T-cell (primary cell): Measurements from ENCODE around the gene RAB6D. TPM values are rescaled to one million over a fixed set of nuclear protein-coding genes. Genes with fewer than 3 reads are reported as not detected.
"Not testable (repeated sequence)": the region's sequence is repeated elsewhere in the genome, so short reads cannot be mapped to it uniquely, and the experiment has no call there.

ENCODE experiments used
- ATAC-seq, 4 experiments: fragments of 200-7000 bp in 3 of 4; fragments of 150-1000 bp in 1 of 4; cut with Tn5 transposase; replicated peaks in 1 of 4; 1 replicate in 3 of 4; 2 replicates in 1 of 4; pipeline ENCODE4 v1.10.0; 2021; ENCODE audit warnings: moderate library complexity in 3 of 4, mild to moderate bottlenecking in 2 of 4, moderate number of reproducible peaks in 1 of 4
- CTCF ChIA-PET, 2 donors: fragments of 300-600 bp; sonication (Branson Sonifier 250); formaldehyde crosslinking; loops; one replicate each; lab custom pipeline; 2022; ENCODE audit warnings: antibody characterized with exemption in 2 of 2; lab: Charles Lee
- POLR2A ChIA-PET, 2 donors: fragments of 300-600 bp; sonication (Branson Sonifier 250); formaldehyde crosslinking; loops; one replicate each; lab custom pipeline; 2022; ENCODE audit warnings: antibody characterized with exemption in 2 of 2; lab: Charles Lee
- DNase-seq, 35 experiments: peaks; one replicate each; pipeline versions ENCODE4 v3.0.0 to v3.0.0-alpha.2; 2013 to 2023
- H3K27ac ChIP-seq: one replicate; pipeline ENCODE4 v1.5.1; 2013; ENCODE audit warnings: low read length
- H3K27me3 ChIP-seq, 2 experiments: replicated peaks in 1 of 2; 1 replicate in 1 of 2; 2 replicates in 1 of 2; pipeline versions ENCODE4 v1.6.1 to v1.7.0; 2013; ENCODE audit warnings: low read length in 1 of 2, mixed read lengths in 1 of 2; ENCODE audit not compliant: control insufficient read depth in 2 of 2, insufficient read depth in 2 of 2; ENCODE audit errors: extremely low read depth in 1 of 2
- H3K36me3 ChIP-seq, 2 donors: 1 replicate in 1 of 2; 2 replicates in 1 of 2; pipeline versions ENCODE4 v1.6.1 to v1.7.0; 2013; ENCODE audit warnings: low read length in 1 of 2; ENCODE audit not compliant: control insufficient read depth in 2 of 2, insufficient read depth in 1 of 2; ENCODE audit errors: extremely low read depth in 1 of 2
- H3K4me1 ChIP-seq, 2 experiments: 1 replicate in 1 of 2; 2 replicates in 1 of 2; pipeline versions ENCODE4 v1.6.1 to v1.7.0; 2013; ENCODE audit warnings: low read length in 2 of 2, mixed read lengths in 1 of 2; ENCODE audit not compliant: insufficient read depth in 2 of 2, control insufficient read depth in 1 of 2; ENCODE audit errors: extremely low read depth in 1 of 2
- H3K4me3 ChIP-seq, 2 donors: 1 replicate in 1 of 2; 2 replicates in 1 of 2; pipeline versions ENCODE4 v1.5.1 to v1.7.0; 2013; ENCODE audit warnings: mild to moderate bottlenecking in 2 of 2, low read length in 1 of 2, moderate library complexity in 1 of 2; ENCODE audit not compliant: control insufficient read depth in 1 of 2; ENCODE audit errors: extremely low read depth in 1 of 2
- H3K9me3 ChIP-seq: 2 replicates; pipeline ENCODE4 v1.7.0; 2013
- H3K27ac Mint-ChIP-seq, 2 donors: one replicate each; pipeline ENCODE4 v1.8.0; 2020 to 2021; ENCODE audit warnings: mild to moderate bottlenecking in 2 of 2, mixed read lengths in 2 of 2
- H3K27me3 Mint-ChIP-seq, 2 donors: one replicate each; pipeline ENCODE4 v1.8.0; 2021 to 2022; ENCODE audit warnings: mixed read lengths in 2 of 2
- H3K36me3 Mint-ChIP-seq: one replicate; pipeline ENCODE4 v1.8.0; 2021; ENCODE audit warnings: mixed read lengths
- H3K4me1 Mint-ChIP-seq, 3 donors: one replicate each; pipeline ENCODE4 v1.8.0; 2020 to 2022; ENCODE audit warnings: mixed read lengths in 3 of 3, mild to moderate bottlenecking in 1 of 3
- H3K4me3 Mint-ChIP-seq, 3 donors: one replicate each; pipeline ENCODE4 v1.8.0; 2020 to 2022; ENCODE audit warnings: mild to moderate bottlenecking in 3 of 3, mixed read lengths in 3 of 3, moderate library complexity in 3 of 3
- H3K9me3 Mint-ChIP-seq, 3 donors: one replicate each; pipeline ENCODE4 v1.8.0; 2020 to 2022; ENCODE audit warnings: mixed read lengths in 3 of 3
- WGBS: methylation state at CpG from one replicate; pipeline ENCODE4 v1.1.5; 2013; ENCODE audit warnings: missing lambda C conversion rate; ENCODE audit not compliant: insufficient coverage; 5-methylcytosine and 5-hydroxymethylcytosine counted together
- total RNA-seq, 35 experiments: library from RNA in 6 of 35; stranded (reverse) in 6 of 35; fragments of 120-200 nt in 1 of 35; gene quantifications; one replicate each; pipeline versions ENCODE4 v1.2.1 to v1.2.4 and lab custom pipeline; 2013 to 2026

Gene RAB6D
- total RNA-seq, 5 donors from 2014 or later (not counting 1 experiment from before 2014, with no cell fraction given) = not detected

DNA sequence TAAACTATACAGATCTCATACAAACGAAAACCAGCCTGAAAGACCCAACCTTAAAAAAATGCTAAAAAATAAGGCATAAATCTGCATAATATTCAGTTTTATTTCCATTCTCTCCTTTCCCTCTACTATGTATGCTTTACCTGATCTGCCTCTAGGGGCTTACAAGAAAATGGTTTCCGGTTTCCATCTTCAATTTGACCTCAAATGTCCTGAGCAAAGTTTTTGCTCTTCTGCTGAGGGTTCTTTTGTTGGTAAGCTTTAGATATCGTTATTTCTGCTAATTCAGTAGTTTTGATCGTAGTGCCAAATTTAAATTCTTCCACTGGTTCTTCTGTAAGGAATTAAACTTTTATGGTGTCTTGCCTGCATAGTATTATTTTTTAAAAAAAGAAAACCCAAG, 2.2 kb downstream of the RAB6D start:
- H3K27me3 ChIP-seq = peaks cover 2 to 15% of the 10 kb centered on the region in 2 experiments
- H3K9me3 Mint-ChIP-seq, CTCF ChIA-PET, H3K4me1 ChIP-seq, H3K4me3 ChIP-seq, H3K4me3 Mint-ChIP-seq, H3K27ac Mint-ChIP-seq, ATAC-seq, H3K36me3 Mint-ChIP-seq, H3K27ac ChIP-seq, POLR2A ChIA-PET, H3K9me3 ChIP-seq, H3K36me3 ChIP-seq, DNase-seq: not testable (repeated sequence)
- H3K4me1 Mint-ChIP-seq = peaks cover 8 to 14% (median 11%) of the 10 kb centered on the region in 3 donors
- H3K27me3 Mint-ChIP-seq = peaks cover 41 to 46% of the 10 kb centered on the region in 2 donors
- WGBS = no CpG with 5 or more reads among the region's 4 CpGs

DNA sequence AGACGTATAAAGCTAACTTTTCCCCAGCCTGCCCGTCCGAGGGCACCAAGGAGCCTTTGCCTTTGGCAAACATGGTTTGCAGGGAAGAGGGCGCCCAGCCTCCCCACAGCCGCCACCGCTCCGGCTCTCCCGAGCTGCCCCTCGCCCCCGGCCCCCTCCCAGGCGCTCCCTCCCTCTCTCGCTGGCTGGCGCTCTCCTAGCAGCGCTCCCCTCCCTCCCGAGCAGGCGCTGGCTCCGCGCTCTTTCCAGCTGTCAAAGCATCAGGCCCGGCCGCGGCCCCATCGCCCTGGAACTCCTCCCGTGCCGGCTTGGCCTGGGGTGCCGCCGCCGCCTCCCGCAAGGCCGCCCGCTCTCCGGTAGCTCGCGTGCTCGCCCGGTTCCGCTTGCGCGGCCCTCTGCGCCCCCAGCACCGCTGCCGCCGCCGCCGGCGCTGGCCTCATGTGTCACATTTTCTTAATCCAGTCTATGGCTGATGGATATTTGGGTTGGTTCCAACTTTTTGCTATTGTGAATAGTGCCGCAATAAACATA, 10.7 kb downstream of the RAB6D start:
- POLR2A ChIA-PET, ATAC-seq, H3K27ac Mint-ChIP-seq, H3K4me3 ChIP-seq, H3K9me3 Mint-ChIP-seq, H3K4me3 Mint-ChIP-seq, H3K4me1 Mint-ChIP-seq, DNase-seq, CTCF ChIA-PET, H3K9me3 ChIP-seq, H3K36me3 ChIP-seq, H3K4me1 ChIP-seq, H3K36me3 Mint-ChIP-seq, H3K27ac ChIP-seq: not testable (repeated sequence)
- H3K27me3 Mint-ChIP-seq = peaks cover 43 to 49% of the 10 kb centered on the region in 2 donors
- peaks cover 2 to 13% of the 10 kb centered on the region in 2 experiments for H3K27me3 ChIP-seq
- no CpG with 5 or more reads among the region's 46 CpGs for whole genome bisulfite sequencing

DNA sequence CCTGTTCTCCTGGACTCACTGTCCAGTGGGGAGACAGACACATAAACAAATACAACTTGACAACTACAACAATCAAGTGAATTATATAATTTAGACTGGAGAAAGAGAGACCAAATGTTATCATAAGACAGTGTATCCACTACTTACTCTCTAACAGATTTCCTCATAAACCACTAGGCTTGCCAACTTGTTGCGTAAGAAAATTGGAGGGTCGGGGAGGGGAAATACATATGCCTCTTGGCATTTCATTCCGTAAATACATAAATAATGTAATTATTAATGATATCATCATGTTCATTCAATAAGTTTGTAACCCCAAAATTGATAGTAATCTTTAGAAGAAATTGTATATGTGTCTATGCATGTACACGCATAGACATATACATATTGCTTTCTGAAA, 14.9 kb downstream of the RAB6D start:
- Histone ChIP-seq H3K4me1 (no peaks in the 10 kb centered on the region), H3K36me3 (no peaks in the 10 kb centered on the region), H3K4me3 (no peak overlapping the region), H3K9me3 (no peaks in the 10 kb centered on the region), H3K27ac (no peak overlapping the region), H3K27me3 (peaks cover 0 to 13% of the 10 kb centered on the region in 2 experiments)
- CTCF ChIA-PET = no interaction called here
- Mint-ChIP-seq H3K27ac (no peak overlapping the region), H3K36me3 (no peaks in the 10 kb centered on the region), H3K27me3 (peaks cover 17 to 33% of the 10 kb centered on the region in 2 donors), H3K4me3 (no peak overlapping the region), H3K4me1 (no peaks in the 10 kb centered on the region), H3K9me3 (peaks cover 0 to 3% (median 0%) of the 10 kb centered on the region in 3 donors)
- no peak for ATAC-seq
- POLR2A ChIA-PET = no interaction called here
- whole genome bisulfite sequencing = no CpG with 5 or more reads among the region's 4 CpGs
- DNase-seq = no peak

DNA sequence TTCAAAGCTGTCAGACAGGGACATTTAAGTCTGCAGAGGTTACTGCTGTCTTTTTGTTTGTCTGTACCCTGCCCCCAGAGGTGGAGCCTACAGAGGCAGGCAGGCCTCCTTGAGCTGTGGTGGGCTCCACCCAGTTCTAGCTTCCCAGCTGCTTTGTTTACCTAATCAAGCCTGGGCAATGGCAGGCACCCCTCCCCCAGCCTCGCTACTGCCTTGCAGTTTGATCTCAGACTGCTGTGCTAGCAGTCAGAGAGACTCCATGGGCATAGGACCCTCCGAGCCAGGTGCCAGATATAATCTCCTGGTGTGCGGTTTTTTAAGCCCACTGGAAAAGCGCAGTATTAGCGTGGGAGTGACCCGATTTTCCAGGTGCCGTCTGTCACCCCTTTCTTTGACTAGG, 16.9 kb downstream of the RAB6D start:
- H3K27ac Mint-ChIP-seq, H3K9me3 Mint-ChIP-seq, ATAC-seq, H3K27me3 ChIP-seq, H3K36me3 Mint-ChIP-seq, H3K9me3 ChIP-seq, H3K27ac ChIP-seq, POLR2A ChIA-PET, H3K36me3 ChIP-seq, DNase-seq, H3K4me3 Mint-ChIP-seq, H3K4me1 Mint-ChIP-seq, CTCF ChIA-PET, H3K4me1 ChIP-seq, H3K4me3 ChIP-seq: not testable (repeated sequence)
- peaks cover 13 to 19% of the 10 kb centered on the region in 2 donors for H3K27me3 Mint-ChIP-seq
- 77% methylated on average over 7 of the region's 7 CpGs for WGBS

DNA sequence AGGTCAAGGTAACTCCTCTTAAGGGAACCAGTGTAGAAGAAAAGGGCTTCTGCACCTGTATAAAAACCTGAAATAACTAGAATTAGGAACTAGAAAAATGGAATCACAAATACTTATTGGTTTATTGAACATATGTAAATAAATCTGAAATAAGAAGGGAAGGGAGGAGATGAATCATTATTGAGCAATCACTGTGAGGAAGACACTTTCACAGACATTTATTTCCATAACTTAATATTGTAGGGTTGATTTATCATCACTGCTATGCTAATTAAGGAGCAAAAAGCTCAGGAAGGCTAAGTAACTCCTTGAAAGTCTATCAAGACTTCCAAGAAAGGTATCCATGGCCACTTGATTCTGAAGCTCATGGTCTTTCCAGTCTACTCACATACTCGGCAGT, 24.7 kb downstream of the RAB6D start:
- DNase-seq, H3K9me3 Mint-ChIP-seq, CTCF ChIA-PET: not testable (repeated sequence)

DNA sequence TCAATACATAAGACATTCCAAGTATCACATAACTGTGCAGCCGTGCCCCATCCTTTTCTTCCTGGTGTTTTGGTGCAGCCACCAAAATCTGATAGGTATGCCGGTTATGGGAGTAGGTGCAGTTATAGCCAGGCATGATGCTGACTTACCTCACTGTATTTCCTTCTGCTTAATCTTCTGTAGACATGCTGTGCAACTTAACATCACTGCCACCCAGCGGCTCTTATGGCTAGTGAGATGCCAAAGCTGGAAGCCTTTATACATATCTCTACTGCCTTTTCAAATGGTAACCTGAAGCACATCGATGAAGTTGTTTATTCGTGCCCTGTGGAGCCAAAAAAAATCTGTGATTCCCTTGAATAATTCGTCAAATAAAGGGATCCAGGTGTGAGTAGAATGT, 28.6 kb downstream of the RAB6D start:
- POLR2A ChIA-PET, H3K4me3 ChIP-seq, H3K27ac ChIP-seq, H3K36me3 ChIP-seq, H3K9me3 ChIP-seq, H3K36me3 Mint-ChIP-seq, H3K27ac Mint-ChIP-seq, H3K9me3 Mint-ChIP-seq, H3K4me1 ChIP-seq, ATAC-seq, H3K4me1 Mint-ChIP-seq, H3K27me3 ChIP-seq, H3K4me3 Mint-ChIP-seq: not testable (repeated sequence)
- peaks cover 38 to 40% of the 10 kb centered on the region in 2 donors for H3K27me3 Mint-ChIP-seq
- CTCF ChIA-PET = interaction anchor here (0.6 to 1.3 kb wide), 2 partner anchors 181 kb away, joined by 3 to 5 read pairs; no protein-coding TSS in a partner anchor
- DNase-seq = peak in 6 of 35 experiments; percentile 0 to 19 (median 10)
- 20% methylated on average over 1 of the region's 6 CpGs for WGBS

More for the DNA sequence above, 24.7 kb downstream of the RAB6D start:
- no CpG with 5 or more reads among the region's 1 CpG for WGBS
- H3K4me3 Mint-ChIP-seq, H3K9me3 ChIP-seq, H3K27me3 ChIP-seq, H3K4me1 Mint-ChIP-seq, ATAC-seq, H3K4me1 ChIP-seq, H3K4me3 ChIP-seq, H3K27ac Mint-ChIP-seq, H3K36me3 ChIP-seq, H3K27ac ChIP-seq, POLR2A ChIA-PET, H3K36me3 Mint-ChIP-seq: not testable (repeated sequence)
- peaks cover 29 to 36% of the 10 kb centered on the region in 2 donors for H3K27me3 Mint-ChIP-seq

DNA sequence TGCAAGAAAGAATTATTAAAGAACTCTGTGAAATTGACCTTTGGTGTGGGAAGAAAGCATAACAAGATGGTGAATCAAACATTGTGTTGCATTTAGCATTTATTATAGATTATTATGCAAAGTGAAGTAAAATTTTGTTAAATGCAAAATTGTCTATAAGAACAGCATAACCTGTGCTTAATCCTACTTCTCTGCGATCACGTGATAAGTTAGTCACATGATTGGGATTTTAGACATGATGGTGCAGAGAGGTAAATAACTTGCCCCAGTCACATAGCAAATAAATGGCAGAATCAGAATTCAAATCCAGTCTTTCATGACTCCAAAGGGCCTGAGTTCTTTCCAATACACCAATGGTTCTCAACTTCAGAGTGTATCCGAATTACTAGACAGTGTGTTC, 31.3 kb downstream of the RAB6D start:
- H3K36me3 Mint-ChIP-seq, POLR2A ChIA-PET, ATAC-seq, H3K4me1 ChIP-seq, H3K9me3 Mint-ChIP-seq, CTCF ChIA-PET, H3K4me1 Mint-ChIP-seq, DNase-seq, H3K27ac Mint-ChIP-seq, H3K27me3 ChIP-seq, H3K36me3 ChIP-seq, H3K27ac ChIP-seq, H3K9me3 ChIP-seq, H3K4me3 ChIP-seq, H3K4me3 Mint-ChIP-seq: not testable (repeated sequence)
- H3K27me3 Mint-ChIP-seq = peaks cover 36 to 37% of the 10 kb centered on the region in 2 donors
- WGBS = no CpG with 5 or more reads among the region's 3 CpGs
